Astrocyte (in vitro differentiated cells and primary cell): ENCODE results near the gene ADCY2. TPM values are rescaled to one million over a fixed set of nuclear protein-coding genes. Genes with fewer than 3 reads are reported as not detected.
A peak's percentile ranks its signal among the peaks of the same experiment; 100 is the strongest.

ENCODE experiments used
- DNase-seq: peaks from one replicate; pipeline ENCODE4 v3.0.0-alpha.2; 2010; ENCODE audit warnings: low read depth
- FAIRE-seq: peaks from 2 replicates; lab custom pipeline; 2011; peaks lifted over from hg19 to GRCh38; lab: Jason Lieb, UNC
- H2AFZ ChIP-seq: 2 replicates; pipeline ENCODE4 v1.6.0; 2012; ENCODE audit warnings: low read depth, low read length, inconsistent platforms
- H3K27ac ChIP-seq: 2 replicates; pipeline ENCODE4 v1.5.1; 2011; ENCODE audit warnings: low read depth, low read length, inconsistent platforms
- H3K27me3 ChIP-seq: 2 replicates; pipeline ENCODE4 v1.6.0; 2011; ENCODE audit warnings: low read length, inconsistent platforms; ENCODE audit not compliant: insufficient read depth
- H3K36me3 ChIP-seq: 2 replicates; pipeline ENCODE4 v1.5.1; 2011; ENCODE audit warnings: low read length, inconsistent platforms; ENCODE audit not compliant: insufficient read depth
- H3K4me1 ChIP-seq: 2 replicates; pipeline ENCODE4 v1.5.1; 2011; ENCODE audit warnings: low read length, inconsistent platforms; ENCODE audit not compliant: insufficient read depth
- H3K4me2 ChIP-seq: 2 replicates; pipeline ENCODE4 v1.6.0; 2012; ENCODE audit warnings: low read length, inconsistent platforms
- H3K4me3 ChIP-seq: 2 replicates; pipeline ENCODE4 v1.5.1; 2011; ENCODE audit warnings: low read depth, mild to moderate bottlenecking, low read length, inconsistent platforms; ENCODE audit not compliant: insufficient read depth
- H3K79me2 ChIP-seq: 2 replicates; pipeline ENCODE4 v1.6.0; 2012; ENCODE audit warnings: mild to moderate bottlenecking, low read length, inconsistent platforms; ENCODE audit not compliant: insufficient read depth
- H3K9ac ChIP-seq: 2 replicates; pipeline ENCODE4 v1.6.0; 2012; ENCODE audit warnings: mild to moderate bottlenecking, low read length, inconsistent platforms
- H3K9me3 ChIP-seq: 2 replicates; pipeline ENCODE4 v1.5.1; 2012; ENCODE audit warnings: low read depth, mild to moderate bottlenecking, low read length, inconsistent platforms; ENCODE audit not compliant: insufficient read depth
- H4K20me1 ChIP-seq: 2 replicates; pipeline ENCODE4 v1.6.0; 2012; ENCODE audit warnings: low read length, inconsistent platforms; ENCODE audit not compliant: insufficient read depth
- H3K27ac Mint-ChIP-seq: one replicate; pipeline ENCODE4 v1.8.0; 2021; ENCODE audit warnings: mild to moderate bottlenecking, mixed read lengths; ENCODE audit not compliant: unreplicated experiment
- H3K27me3 Mint-ChIP-seq: one replicate; pipeline ENCODE4 v1.8.0; 2021; ENCODE audit warnings: low read depth, mixed read lengths; ENCODE audit not compliant: unreplicated experiment
- H3K36me3 Mint-ChIP-seq: one replicate; pipeline ENCODE4 v1.8.0; 2021; ENCODE audit warnings: low read depth, mixed read lengths; ENCODE audit not compliant: unreplicated experiment
- H3K4me1 Mint-ChIP-seq: one replicate; pipeline ENCODE4 v1.8.0; 2021; ENCODE audit warnings: low read depth, mixed read lengths; ENCODE audit not compliant: unreplicated experiment
- H3K4me3 Mint-ChIP-seq: one replicate; pipeline ENCODE4 v1.8.0; 2021; ENCODE audit warnings: mild to moderate bottlenecking, moderate library complexity, mixed read lengths; ENCODE audit not compliant: unreplicated experiment
- H3K9me3 Mint-ChIP-seq: one replicate; pipeline ENCODE4 v1.8.0; 2021; ENCODE audit warnings: mild to moderate bottlenecking, mixed read lengths; ENCODE audit not compliant: unreplicated experiment
- CTCF ChIP-seq: IDR thresholded peaks from 2 replicates; pipeline ENCODE4 v1.5.1; 2011; ENCODE audit warnings: low read depth, mild to moderate bottlenecking, inconsistent platforms, low read length, moderate library complexity; ENCODE audit not compliant: insufficient read depth
- EZH2 ChIP-seq: IDR thresholded peaks from 2 replicates; pipeline ENCODE4 v1.6.1; 2012; ENCODE audit warnings: mild to moderate bottlenecking, low read length, inconsistent platforms; ENCODE audit not compliant: insufficient read depth
- total RNA-seq: library from RNA; stranded (reverse); gene quantifications from 2 replicates; pipeline ENCODE4 v1.2.1, GENCODE V29; 2021

Gene ADCY2
- total RNA-seq, 1 donor from 2014 or later, result 5.7 TPM

- H3K4me2 ChIP-seq, result no peak overlapping the region
- Mint-ChIP-seq H3K27me3 (no peaks in the 10 kb centered on the region), H3K27ac (peak overlapping the region; percentile 27), H3K4me3 (no peak overlapping the region), H3K9me3 (peaks cover 4% of the 10 kb centered on the region), H3K4me1 (peaks cover 8% of the 10 kb centered on the region), H3K36me3 (no peaks in the 10 kb centered on the region)
- H3K27ac ChIP-seq, result no peak overlapping the region
- H3K9ac ChIP-seq, result no peak overlapping the region
- H3K36me3 ChIP-seq, result no peaks in the 10 kb centered on the region
- no peaks in the 10 kb centered on the region for H3K79me2 ChIP-seq
- no peaks in the 10 kb centered on the region for H3K27me3 ChIP-seq
- H3K4me3 ChIP-seq, result no peak overlapping the region
- no peak for DNase-seq
- H4K20me1 ChIP-seq, result no peaks in the 10 kb centered on the region
- no peak overlapping the region for H2AFZ ChIP-seq
- no peak for FAIRE-seq
- H3K9me3 ChIP-seq, result no peaks in the 10 kb centered on the region
- H3K4me1 ChIP-seq, result no peaks in the 10 kb centered on the region
- TF ChIP-seq CTCF (no peak), EZH2 (no peak)
These were observed 150.6 kb downstream of the ADCY2 start for GRCh38 chr5:7546555-7546954.

- Mint-ChIP-seq H3K36me3 (no peaks in the 10 kb centered on the region), H3K9me3 (peaks cover 4% of the 10 kb centered on the region), H3K27ac (no peak overlapping the region), H3K27me3 (no peaks in the 10 kb centered on the region), H3K4me3 (no peak overlapping the region), H3K4me1 (peaks cover 6% of the 10 kb centered on the region)
- no peak overlapping the region for H3K4me3 ChIP-seq
- DNase-seq (peak; percentile 2), FAIRE-seq (no peak)
- H3K79me2 ChIP-seq, result no peaks in the 10 kb centered on the region
- TF ChIP-seq EZH2, result no peak
- no peak for TF ChIP-seq CTCF
- H3K36me3 ChIP-seq, result no peaks in the 10 kb centered on the region
- H2AFZ ChIP-seq, result no peak overlapping the region
- H3K27me3 ChIP-seq, result no peaks in the 10 kb centered on the region
- no peaks in the 10 kb centered on the region for H4K20me1 ChIP-seq
- H3K4me1 ChIP-seq, result no peaks in the 10 kb centered on the region
- H3K9ac ChIP-seq, result no peak overlapping the region
- H3K9me3 ChIP-seq, result no peaks in the 10 kb centered on the region
- no peak overlapping the region for H3K4me2 ChIP-seq
- H3K27ac ChIP-seq, result no peak overlapping the region
These were observed 152.7 kb downstream of the ADCY2 start for GRCh38 chr5:7548596-7548995.

GRCh38 chr5:7565559-7565958, 169.6 kb downstream of the ADCY2 start:
- H2AFZ ChIP-seq, result no peak overlapping the region
- no peaks in the 10 kb centered on the region for H4K20me1 ChIP-seq
- Mint-ChIP-seq H3K27me3 (no peaks in the 10 kb centered on the region), H3K27ac (no peak overlapping the region), H3K4me3 (no peak overlapping the region), H3K36me3 (no peaks in the 10 kb centered on the region), H3K4me1 (no peaks in the 10 kb centered on the region), H3K9me3 (no peaks in the 10 kb centered on the region)
- no peak overlapping the region for H3K9ac ChIP-seq
- H3K4me3 ChIP-seq, result no peak overlapping the region
- H3K27ac ChIP-seq, result no peak overlapping the region
- no peak overlapping the region for H3K4me2 ChIP-seq
- DNase-seq (no peak), FAIRE-seq (no peak)
- no peaks in the 10 kb centered on the region for H3K9me3 ChIP-seq
- H3K36me3 ChIP-seq, result no peaks in the 10 kb centered on the region
- TF ChIP-seq EZH2 (no peak), CTCF (no peak)
- no peaks in the 10 kb centered on the region for H3K79me2 ChIP-seq
- no peaks in the 10 kb centered on the region for H3K27me3 ChIP-seq
- H3K4me1 ChIP-seq, result no peaks in the 10 kb centered on the region
